Mesothelial cell of epicardium (in vitro differentiated cells): ENCODE results near the gene KCNJ6. TPM values are rescaled to one million over a fixed set of nuclear protein-coding genes. Genes with fewer than 3 reads are reported as not detected.
A peak's percentile ranks its signal among the peaks of the same experiment; 100 is the strongest.
"Not testable (repeated sequence)": the region's sequence is repeated elsewhere in the genome, so short reads cannot be mapped to it uniquely, and the experiment has no call there.

ENCODE experiments used
- DNase-seq, 2 experiments: peaks; one replicate each; pipeline ENCODE4 v3.0.0; 2021; ENCODE audit warnings: low spot score in 2 of 2; ENCODE audit not compliant: unreplicated experiment in 2 of 2
- H3K27ac Mint-ChIP-seq: 2 replicates; pipeline ENCODE4 v1.8.0; 2021; ENCODE audit warnings: mixed read lengths
- H3K27me3 Mint-ChIP-seq: 2 replicates; pipeline ENCODE4 v1.8.0; 2021; ENCODE audit warnings: low read depth, mixed read lengths
- H3K36me3 Mint-ChIP-seq: 2 replicates; pipeline ENCODE4 v1.8.0; 2021; ENCODE audit warnings: mixed read lengths
- H3K4me1 Mint-ChIP-seq: 2 replicates; pipeline ENCODE4 v1.8.0; 2021; ENCODE audit warnings: mixed read lengths
- H3K4me3 Mint-ChIP-seq: 2 replicates; pipeline ENCODE4 v1.8.0; 2021; ENCODE audit warnings: mild to moderate bottlenecking, moderate library complexity, mixed read lengths
- H3K9me3 Mint-ChIP-seq: 2 replicates; pipeline ENCODE4 v1.8.0; 2021; ENCODE audit warnings: mixed read lengths
- total RNA-seq: library from RNA; stranded (reverse); gene quantifications from 3 replicates; pipeline ENCODE4 v1.2.1, GENCODE V29; 2021
- TF ChIP-seq, protein P1 (sequence below): fragments of 200-600 bp; sonication (generic); IDR thresholded peaks from one replicate; pipeline ENCODE4 v1.5.0; 2021; ENCODE audit warnings: antibody characterized with exemption; ENCODE audit not compliant: unreplicated experiment

KCNJ6 gene
- total RNA-seq, 1 donor from 2014 or later: 0.02 TPM

DNA sequence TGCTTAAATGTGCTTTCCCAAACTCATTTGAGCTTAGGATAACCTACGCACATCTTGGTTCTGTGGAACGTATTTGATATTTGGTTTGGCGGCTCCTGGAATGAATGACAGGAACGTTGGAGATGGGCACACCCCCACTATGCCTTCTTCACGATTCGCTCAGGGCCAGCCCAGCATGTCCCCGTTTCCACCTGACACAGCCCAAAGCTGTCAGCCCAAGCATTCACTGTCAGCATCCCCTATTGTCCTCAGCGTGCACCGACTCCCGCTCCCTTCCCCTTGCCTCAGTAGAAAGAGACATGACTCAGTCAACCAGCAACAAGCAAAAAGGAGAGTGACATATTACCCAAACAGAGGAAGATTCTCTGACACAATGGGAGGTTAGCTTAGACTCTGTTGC, 181.4 kb downstream of the KCNJ6 start:
- no peaks in the 10 kb centered on the region for H3K36me3 Mint-ChIP-seq
- no peak for DNase-seq
- H3K9me3 Mint-ChIP-seq: no peaks in the 10 kb centered on the region
- TF ChIP-seq, protein P1, sequence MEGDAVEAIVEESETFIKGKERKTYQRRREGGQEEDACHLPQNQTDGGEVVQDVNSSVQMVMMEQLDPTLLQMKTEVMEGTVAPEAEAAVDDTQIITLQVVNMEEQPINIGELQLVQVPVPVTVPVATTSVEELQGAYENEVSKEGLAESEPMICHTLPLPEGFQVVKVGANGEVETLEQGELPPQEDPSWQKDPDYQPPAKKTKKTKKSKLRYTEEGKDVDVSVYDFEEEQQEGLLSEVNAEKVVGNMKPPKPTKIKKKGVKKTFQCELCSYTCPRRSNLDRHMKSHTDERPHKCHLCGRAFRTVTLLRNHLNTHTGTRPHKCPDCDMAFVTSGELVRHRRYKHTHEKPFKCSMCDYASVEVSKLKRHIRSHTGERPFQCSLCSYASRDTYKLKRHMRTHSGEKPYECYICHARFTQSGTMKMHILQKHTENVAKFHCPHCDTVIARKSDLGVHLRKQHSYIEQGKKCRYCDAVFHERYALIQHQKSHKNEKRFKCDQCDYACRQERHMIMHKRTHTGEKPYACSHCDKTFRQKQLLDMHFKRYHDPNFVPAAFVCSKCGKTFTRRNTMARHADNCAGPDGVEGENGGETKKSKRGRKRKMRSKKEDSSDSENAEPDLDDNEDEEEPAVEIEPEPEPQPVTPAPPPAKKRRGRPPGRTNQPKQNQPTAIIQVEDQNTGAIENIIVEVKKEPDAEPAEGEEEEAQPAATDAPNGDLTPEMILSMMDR: no peak
- H3K4me3 Mint-ChIP-seq: no peak overlapping the region
- H3K27me3 Mint-ChIP-seq: peaks cover 77% of the 10 kb centered on the region
- H3K27ac Mint-ChIP-seq: no peak overlapping the region
- no peaks in the 10 kb centered on the region for H3K4me1 Mint-ChIP-seq

DNA sequence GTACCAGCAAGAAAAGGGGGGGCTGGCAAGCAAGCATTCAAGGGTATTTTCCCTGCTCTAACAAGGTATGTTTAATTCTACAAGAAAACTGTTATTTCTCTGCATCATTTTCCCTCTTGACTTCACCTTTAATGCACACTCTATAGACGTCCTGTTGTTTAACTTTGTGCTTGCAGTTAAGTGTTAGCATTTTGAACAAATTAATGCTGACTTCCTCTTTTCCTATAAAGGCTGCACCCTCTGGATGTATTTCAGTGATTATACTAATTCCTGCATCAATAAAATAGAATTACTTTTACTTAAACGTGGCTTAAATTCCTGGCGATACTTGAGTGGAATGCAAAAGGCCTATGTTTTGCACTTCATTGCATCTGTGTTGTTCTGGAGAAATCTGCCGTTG, 183.3 kb downstream of the KCNJ6 start:
- Mint-ChIP-seq H3K27ac (no peak overlapping the region), H3K9me3 (no peaks in the 10 kb centered on the region), H3K36me3 (no peaks in the 10 kb centered on the region), H3K27me3 (peaks cover 74% of the 10 kb centered on the region), H3K4me3 (no peak overlapping the region), H3K4me1 (no peaks in the 10 kb centered on the region)
- TF ChIP-seq, protein P1: no peak
- DNase-seq: no peak

DNA sequence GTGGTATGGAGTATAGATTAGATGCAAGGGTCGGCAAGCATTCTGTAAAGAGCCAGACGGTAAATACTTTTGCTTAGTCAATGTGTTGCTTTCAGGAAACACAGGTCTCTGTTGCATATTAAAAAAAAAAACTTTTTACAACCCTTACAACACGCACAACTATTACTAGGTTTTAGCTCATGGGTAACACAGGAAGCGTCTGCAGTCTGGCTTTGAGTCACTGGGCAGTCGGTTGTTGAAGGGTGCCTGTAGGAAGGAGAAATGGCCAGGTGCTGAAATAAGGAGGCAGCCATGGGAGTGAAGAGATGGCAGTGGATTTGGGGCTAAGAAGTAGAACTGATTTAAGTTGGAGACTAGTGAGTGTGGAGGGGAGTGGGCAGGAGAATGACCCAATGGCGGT, 192.1 kb downstream of the KCNJ6 start:
- Mint-ChIP-seq H3K36me3 (no peaks in the 10 kb centered on the region), H3K4me3 (no peak overlapping the region), H3K27me3 (peaks cover 65% of the 10 kb centered on the region), H3K27ac (no peak overlapping the region), H3K9me3 (peaks cover 12% of the 10 kb centered on the region), H3K4me1 (no peaks in the 10 kb centered on the region)
- TF ChIP-seq, protein P1: no peak
- no peak for DNase-seq

DNA sequence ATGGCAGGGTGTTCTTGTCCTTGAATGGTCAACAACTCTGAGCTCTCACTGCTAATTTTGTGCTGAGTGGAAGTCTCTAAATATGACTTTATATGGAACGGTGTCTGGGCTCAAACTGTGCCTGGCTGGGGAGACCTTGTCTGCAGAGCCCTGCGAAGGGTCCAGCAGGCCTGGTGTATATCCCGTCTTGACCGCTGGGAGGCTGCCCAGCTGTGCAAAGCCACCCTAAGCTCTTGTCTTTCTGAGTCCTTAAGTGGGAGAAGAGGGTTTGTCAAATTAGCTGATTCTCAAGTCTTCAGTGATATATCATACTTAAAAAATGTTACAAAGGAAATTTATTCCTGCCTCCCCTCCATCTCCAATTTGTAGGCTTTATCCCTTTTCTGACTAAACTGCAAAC, 198.7 kb downstream of the KCNJ6 start:
- Mint-ChIP-seq H3K27ac (no peak overlapping the region), H3K36me3 (no peaks in the 10 kb centered on the region), H3K4me1 (no peaks in the 10 kb centered on the region), H3K9me3 (peaks cover 15% of the 10 kb centered on the region), H3K27me3 (peaks cover 50% of the 10 kb centered on the region), H3K4me3 (no peak overlapping the region)
- TF ChIP-seq, protein P1: no peak
- no peak for DNase-seq

DNA sequence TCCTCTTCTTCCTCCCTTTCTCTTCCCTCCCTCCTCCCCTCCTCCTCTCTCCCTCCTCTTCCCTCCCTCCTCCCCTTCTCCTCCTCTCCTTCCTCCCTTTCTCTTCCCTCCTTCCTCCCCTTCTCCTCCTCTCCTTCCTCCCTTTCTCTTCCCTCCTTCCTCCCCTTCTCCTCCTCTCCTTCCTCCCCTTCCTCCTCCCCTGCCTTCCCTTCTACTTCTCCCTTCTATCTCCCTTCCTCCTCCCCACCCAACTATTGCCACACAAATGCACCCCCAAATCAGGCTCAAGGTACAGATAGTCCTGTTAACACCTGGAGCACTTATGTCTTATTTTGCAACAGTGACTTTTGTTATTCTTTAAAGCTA, 203.7 kb downstream of the KCNJ6 start:
- not testable (repeated sequence) for H3K27ac Mint-ChIP-seq, H3K9me3 Mint-ChIP-seq, H3K36me3 Mint-ChIP-seq, DNase-seq, H3K4me3 Mint-ChIP-seq
- Mint-ChIP-seq H3K27me3 (peaks cover 24% of the 10 kb centered on the region), H3K4me1 (peaks cover 26% of the 10 kb centered on the region)

DNA sequence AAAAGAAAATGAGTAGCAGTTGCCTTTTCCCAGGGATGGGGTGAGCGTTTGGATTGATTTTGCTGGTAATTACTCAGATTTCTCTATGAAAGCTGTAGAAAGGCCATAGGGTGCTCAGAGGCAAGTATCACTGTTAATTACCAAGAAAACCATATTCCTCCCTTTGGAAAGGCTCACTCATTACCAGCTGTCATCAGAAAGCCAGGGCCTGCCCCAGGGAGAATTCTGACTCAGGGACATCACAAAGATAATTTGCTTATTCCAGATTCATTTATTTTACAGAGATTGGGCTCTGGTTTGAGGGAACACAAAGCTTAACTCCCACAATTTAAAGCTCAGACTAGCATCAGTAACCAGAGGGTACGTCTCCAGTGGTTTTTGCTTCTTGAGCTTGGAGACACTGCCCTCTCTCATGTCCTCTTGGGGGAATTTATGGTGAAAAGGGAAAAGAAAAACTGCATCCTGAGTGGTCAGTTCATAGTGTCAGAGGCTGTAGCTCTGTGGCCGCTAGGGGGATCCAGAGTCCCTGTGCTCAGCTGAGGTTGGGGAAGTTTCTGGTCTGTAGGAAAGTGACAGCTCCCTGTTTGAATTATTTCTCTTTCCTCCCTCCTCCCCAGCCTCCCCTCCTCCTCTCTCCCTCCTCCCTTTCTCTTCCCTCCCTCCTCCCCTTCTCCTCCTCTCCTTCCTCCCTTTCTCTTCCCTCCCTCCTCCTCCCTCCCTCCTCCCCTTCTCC, 204.3 kb downstream of the KCNJ6 start:
- Mint-ChIP-seq H3K4me1 (peaks cover 26% of the 10 kb centered on the region), H3K27me3 (peaks cover 22% of the 10 kb centered on the region), H3K36me3 (no peaks in the 10 kb centered on the region), H3K9me3 (peaks cover 10% of the 10 kb centered on the region), H3K4me3 (no peak overlapping the region), H3K27ac (no peak overlapping the region)
- peak in 1 of 2 experiments; percentile 58 for DNase-seq
- TF ChIP-seq, protein P1: peak; percentile 51
